Upper lobe of right lung (tissue), 1 donor: ENCODE results near the gene MPP7. TPM values are rescaled to one million over a fixed set of nuclear protein-coding genes. Genes with fewer than 3 reads are reported as not detected.
A peak's percentile ranks its signal among the peaks of the same experiment; 100 is the strongest.

Source experiments
- ATAC-seq: fragments of 200-7000 bp; cut with Tn5 transposase; one replicate; pipeline ENCODE4 v1.9.1; 2020; ENCODE audit warnings: mild to moderate bottlenecking, moderate library complexity
- DNase-seq: peaks from one replicate; pipeline ENCODE4 v3.0.0-alpha.2; 2020
- H3K27ac ChIP-seq: fragments of 200-600 bp; one replicate; pipeline ENCODE4 v1.8.0; 2022
- H3K27me3 ChIP-seq: fragments of 200-600 bp; one replicate; pipeline ENCODE4 v1.8.0; 2022; ENCODE audit warnings: mild to moderate bottlenecking
- H3K36me3 ChIP-seq: fragments of 200-600 bp; one replicate; pipeline ENCODE4 v1.8.0; 2022
- H3K4me1 ChIP-seq: fragments of 200-600 bp; one replicate; pipeline ENCODE4 v1.8.0; 2022
- H3K4me3 ChIP-seq: fragments of 200-600 bp; one replicate; pipeline ENCODE4 v1.8.0; 2022; ENCODE audit warnings: mild to moderate bottlenecking
- H3K9me3 ChIP-seq: fragments of 200-600 bp; one replicate; pipeline ENCODE4 v1.8.0; 2022
- intact Hi-C: fragments of 100-400 bp; cut with DNase I; formaldehyde crosslinking; loops from one replicate; pipeline ENCODE4 v1.11.0; 2022
- total RNA-seq: library from RNA; stranded (reverse); fragmentation: NEBNext Ultra II Directional; extraction: Animal tissue kit (Norgen Biotek cat#: 25700); gene quantifications from one replicate; pipeline ENCODE4 v1.2.1, GENCODE V29; 2021
- TF ChIP-seq, protein P1 (sequence below): fragments of 200-600 bp; IDR thresholded peaks from one replicate; pipeline ENCODE4 v1.8.0; 2022; ENCODE audit warnings: antibody characterized with exemption
- donor health status: DM: no; HTN: yes; CAD: no; lungs with severe emphysema.

MPP7 gene
- total RNA-seq, 1 donor from 2014 or later = 36.8 TPM

DNA sequence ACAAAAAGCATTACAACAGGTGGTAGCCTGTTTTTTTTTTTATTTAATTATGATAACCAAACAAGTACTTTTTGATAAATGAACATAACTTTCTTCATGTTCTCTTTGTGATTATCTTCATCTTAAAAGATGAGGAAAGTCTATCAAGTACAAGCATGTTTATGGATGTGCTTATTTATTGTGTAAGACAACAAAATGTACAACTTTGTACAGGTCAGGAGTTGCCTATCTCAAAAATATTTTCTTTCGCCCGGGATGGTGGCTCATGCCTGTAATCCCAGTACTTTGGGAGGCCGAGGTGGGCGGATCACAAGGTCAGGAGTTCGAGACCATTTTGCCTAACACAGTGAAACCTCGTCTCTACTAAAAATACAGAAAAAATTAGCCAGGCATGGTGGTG lies 17.0 kb downstream of the MPP7 start:
- H3K27ac ChIP-seq = no peak overlapping the region
- no peaks in the 10 kb centered on the region for H3K27me3 ChIP-seq
- peaks cover 6% of the 10 kb centered on the region for H3K4me1 ChIP-seq
- no peaks in the 10 kb centered on the region for H3K36me3 ChIP-seq
- ATAC-seq = no peak
- TF ChIP-seq, protein P1, sequence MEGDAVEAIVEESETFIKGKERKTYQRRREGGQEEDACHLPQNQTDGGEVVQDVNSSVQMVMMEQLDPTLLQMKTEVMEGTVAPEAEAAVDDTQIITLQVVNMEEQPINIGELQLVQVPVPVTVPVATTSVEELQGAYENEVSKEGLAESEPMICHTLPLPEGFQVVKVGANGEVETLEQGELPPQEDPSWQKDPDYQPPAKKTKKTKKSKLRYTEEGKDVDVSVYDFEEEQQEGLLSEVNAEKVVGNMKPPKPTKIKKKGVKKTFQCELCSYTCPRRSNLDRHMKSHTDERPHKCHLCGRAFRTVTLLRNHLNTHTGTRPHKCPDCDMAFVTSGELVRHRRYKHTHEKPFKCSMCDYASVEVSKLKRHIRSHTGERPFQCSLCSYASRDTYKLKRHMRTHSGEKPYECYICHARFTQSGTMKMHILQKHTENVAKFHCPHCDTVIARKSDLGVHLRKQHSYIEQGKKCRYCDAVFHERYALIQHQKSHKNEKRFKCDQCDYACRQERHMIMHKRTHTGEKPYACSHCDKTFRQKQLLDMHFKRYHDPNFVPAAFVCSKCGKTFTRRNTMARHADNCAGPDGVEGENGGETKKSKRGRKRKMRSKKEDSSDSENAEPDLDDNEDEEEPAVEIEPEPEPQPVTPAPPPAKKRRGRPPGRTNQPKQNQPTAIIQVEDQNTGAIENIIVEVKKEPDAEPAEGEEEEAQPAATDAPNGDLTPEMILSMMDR = no peak
- H3K9me3 ChIP-seq = no peaks in the 10 kb centered on the region
- intact Hi-C loops = no loop called here
- H3K4me3 ChIP-seq = no peak overlapping the region
- DNase-seq = no peak

DNA sequence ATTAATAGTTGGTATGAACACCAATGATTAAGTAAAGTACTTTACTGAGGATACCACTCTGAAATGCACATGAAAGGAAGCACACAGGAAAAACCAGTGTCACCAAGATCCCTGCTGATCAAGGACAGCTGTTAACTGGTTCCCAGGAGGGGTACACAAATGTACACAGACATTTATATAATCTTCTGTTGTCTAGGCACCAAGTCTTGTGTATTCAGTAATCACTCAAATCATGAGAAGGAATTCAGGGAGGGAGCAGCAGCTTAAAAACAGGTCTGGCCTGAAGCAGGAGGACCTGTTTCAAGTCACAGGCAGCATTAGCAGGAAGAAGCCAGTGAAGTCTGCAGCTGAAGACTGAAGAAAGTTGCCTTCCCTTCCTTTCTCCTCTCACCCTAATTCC lies 18.7 kb downstream of the MPP7 start:
- Histone ChIP-seq H3K27ac (no peak overlapping the region), H3K27me3 (no peaks in the 10 kb centered on the region), H3K36me3 (no peaks in the 10 kb centered on the region), H3K9me3 (no peaks in the 10 kb centered on the region), H3K4me1 (peaks cover 6% of the 10 kb centered on the region), H3K4me3 (no peak overlapping the region)
- DNase-seq = no peak
- ATAC-seq = peak; percentile 74
- intact Hi-C loops = no loop called here
- TF ChIP-seq, protein P1 = no peak

DNA sequence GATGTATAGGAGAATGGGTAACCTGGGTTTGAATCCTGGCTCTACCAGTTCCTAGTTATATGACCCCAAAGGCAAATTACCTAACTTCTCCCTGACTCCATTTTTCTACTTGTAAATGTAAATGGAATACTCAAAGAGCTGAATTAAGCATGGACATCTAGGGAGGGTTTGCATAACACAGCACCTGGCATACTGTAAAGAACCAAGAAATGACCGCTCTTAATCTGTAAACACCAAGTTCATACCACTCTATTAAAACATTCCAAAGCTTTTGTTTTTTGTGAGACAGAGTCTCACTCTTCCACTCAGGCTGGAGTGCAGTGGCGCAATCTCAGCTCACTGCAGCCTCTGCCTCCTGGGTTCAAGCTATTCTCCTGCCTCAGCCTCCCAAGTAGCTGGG lies 19.6 kb downstream of the MPP7 start:
- no peak for DNase-seq
- no peak overlapping the region for H3K27ac ChIP-seq
- no peaks in the 10 kb centered on the region for H3K36me3 ChIP-seq
- H3K27me3 ChIP-seq = no peaks in the 10 kb centered on the region
- intact Hi-C loops = no loop called here
- TF ChIP-seq, protein P1 = no peak
- peaks cover 6% of the 10 kb centered on the region for H3K4me1 ChIP-seq
- no peak overlapping the region for H3K4me3 ChIP-seq
- H3K9me3 ChIP-seq = no peaks in the 10 kb centered on the region
- ATAC-seq = no peak

DNA sequence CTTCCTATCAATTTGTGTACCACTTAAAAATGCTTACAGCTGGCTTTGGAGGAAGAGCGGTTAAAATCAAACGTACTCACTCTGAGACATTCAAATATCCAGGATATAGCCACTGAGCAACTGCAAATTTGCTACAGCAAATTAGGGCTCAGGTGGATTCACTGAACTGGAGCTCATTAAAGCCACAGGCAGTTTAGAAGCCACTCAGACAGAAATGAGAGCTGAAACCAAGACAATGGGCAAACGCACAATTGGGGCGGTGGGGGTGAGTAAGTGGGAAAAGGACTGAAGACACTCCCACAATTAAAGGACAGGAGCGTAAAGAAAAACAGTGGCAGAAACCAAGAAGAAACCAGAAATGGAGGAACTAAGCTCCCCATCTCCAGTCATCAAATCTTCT lies 20.5 kb downstream of the MPP7 start:
- no peaks in the 10 kb centered on the region for H3K36me3 ChIP-seq
- TF ChIP-seq, protein P1 = no peak
- intact Hi-C loops = no loop called here
- peaks cover 6% of the 10 kb centered on the region for H3K4me1 ChIP-seq
- no peak overlapping the region for H3K4me3 ChIP-seq
- no peak for DNase-seq
- no peaks in the 10 kb centered on the region for H3K27me3 ChIP-seq
- no peak overlapping the region for H3K27ac ChIP-seq
- H3K9me3 ChIP-seq = no peaks in the 10 kb centered on the region
- ATAC-seq = no peak

DNA sequence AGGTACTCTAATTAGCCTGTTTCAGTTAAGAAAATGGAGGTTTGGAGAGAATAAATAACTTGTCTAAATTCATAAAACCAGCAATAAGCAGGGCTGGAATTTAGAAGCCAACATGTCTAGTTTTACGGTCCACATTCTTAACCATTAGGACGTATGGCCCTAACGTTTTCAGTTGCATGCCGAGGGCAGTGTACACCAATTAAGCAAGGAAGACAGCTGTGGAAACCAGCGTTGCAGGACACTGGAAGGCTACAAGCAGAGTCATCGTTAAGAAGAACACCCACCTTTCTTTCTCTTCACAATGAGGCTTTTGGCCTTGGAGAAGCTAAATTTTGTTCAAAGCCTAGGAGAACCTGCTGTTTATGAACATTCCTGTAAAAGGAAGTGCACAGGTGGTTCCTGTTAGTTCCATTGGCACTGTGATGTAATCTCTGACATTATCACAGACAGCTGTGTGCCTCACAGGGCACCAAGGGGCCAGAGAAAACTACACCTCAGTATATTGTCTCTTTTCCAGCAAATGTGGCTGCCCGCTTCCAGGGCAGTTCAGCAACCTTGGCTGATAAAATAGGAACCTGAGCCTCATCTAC lies 21.0 kb downstream of the MPP7 start:
- no peaks in the 10 kb centered on the region for H3K27me3 ChIP-seq
- ATAC-seq (peak; percentile 51), DNase-seq (no peak)
- TF ChIP-seq, protein P1 = no peak
- no peaks in the 10 kb centered on the region for H3K9me3 ChIP-seq
- H3K4me3 ChIP-seq = no peak overlapping the region
- no peak overlapping the region for H3K27ac ChIP-seq
- intact Hi-C loops = no loop called here
- no peaks in the 10 kb centered on the region for H3K36me3 ChIP-seq
- H3K4me1 ChIP-seq = peaks cover 6% of the 10 kb centered on the region

DNA sequence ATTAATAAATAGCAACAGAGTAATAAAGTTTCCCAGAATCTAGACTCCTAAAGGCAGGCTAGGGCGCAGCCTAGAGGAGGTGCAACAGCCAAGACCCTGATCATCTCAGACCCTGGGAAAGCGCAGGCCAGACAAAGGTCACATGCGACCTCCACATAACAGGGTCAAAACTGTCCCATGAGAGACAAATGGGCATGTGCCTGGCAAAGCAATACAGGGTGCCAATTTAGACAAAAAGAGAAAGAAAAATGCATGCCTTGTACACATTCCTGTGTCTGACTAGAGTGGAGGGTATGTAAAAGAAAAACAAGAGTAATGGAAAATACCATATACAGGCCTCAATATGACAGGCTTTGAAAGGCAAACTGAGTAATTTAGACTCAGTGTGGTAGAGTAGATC lies 22.2 kb downstream of the MPP7 start:
- H3K4me3 ChIP-seq = no peak overlapping the region
- TF ChIP-seq, protein P1 = no peak
- intact Hi-C loops = no loop called here
- no peaks in the 10 kb centered on the region for H3K36me3 ChIP-seq
- H3K27me3 ChIP-seq = no peaks in the 10 kb centered on the region
- H3K9me3 ChIP-seq = no peaks in the 10 kb centered on the region
- H3K27ac ChIP-seq = no peak overlapping the region
- DNase-seq (no peak), ATAC-seq (no peak)
- H3K4me1 ChIP-seq = peaks cover 6% of the 10 kb centered on the region
